ENCODE measurements around the gene UTP4. TPM values are rescaled to one million over a fixed set of nuclear protein-coding genes. Genes with fewer than 3 reads are reported as not detected.
"Not testable (repeated sequence)": the region's sequence is repeated elsewhere in the genome, so short reads cannot be mapped to it uniquely, and the experiment has no call there.

Gene UTP4
- total RNA-seq, 3 donors from 2014 or later: 18.6 to 33.2 (median 24.6) TPM

DNA sequence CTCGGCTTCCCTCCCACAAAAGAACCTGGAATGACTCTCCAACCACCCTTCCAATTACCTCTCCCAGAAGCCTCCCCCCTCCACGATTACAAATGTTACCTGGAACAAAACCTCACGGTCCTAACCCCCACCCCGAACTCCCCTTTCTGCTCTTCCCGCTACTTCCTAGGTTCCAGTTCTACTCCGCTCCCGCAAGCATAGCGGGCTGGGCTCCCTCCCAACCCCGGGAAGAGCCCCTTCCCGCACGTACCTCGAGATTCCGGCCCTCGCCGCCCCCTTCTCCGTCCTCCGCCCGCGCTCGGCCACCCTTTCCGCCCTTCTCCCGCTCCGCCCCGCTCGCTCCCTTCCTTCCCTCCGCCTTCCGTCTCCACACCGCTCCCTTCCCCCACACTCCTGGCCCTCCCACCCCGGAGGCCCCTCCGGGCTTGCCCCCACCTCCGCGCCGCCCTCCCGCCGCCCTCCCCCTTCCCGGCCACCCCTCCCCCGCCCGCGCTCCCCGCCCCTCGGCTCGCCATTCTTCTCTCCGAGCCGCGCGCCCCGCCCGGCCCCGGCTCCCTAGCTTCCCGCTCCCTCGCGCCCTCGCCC lies 518 bp upstream of the UTP4 start:
- intact Hi-C loops (cut with DNase I, micrococcal nuclease): no loop called here

DNA sequence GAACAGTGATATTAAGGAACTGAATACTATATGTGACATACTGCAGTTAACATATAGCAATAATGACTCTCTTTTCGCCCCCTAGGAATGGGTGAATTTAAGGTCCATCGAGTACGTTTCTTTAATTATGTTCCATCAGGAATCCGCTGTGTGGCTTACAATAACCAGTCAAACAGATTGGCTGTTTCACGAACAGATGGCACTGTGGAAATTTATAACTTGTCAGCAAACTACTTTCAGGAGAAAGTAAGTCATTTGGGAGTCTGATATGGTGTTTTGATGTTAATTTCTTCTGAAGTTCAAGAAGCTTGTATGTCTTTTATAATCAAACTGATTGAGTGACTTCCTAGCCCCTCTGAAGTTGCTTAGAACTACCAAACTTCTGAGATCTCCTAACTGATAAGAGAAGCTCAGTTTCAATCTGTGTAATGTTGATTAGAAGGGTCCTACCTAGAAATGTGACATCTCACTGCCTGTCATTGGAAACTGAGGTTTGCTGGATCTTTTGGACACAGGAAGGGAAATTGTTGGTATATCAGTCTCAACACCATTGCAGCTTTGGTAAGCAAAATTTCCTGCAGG lies 1.0 kb downstream of the UTP4 start:
- TF ChIP-seq, protein P1, sequence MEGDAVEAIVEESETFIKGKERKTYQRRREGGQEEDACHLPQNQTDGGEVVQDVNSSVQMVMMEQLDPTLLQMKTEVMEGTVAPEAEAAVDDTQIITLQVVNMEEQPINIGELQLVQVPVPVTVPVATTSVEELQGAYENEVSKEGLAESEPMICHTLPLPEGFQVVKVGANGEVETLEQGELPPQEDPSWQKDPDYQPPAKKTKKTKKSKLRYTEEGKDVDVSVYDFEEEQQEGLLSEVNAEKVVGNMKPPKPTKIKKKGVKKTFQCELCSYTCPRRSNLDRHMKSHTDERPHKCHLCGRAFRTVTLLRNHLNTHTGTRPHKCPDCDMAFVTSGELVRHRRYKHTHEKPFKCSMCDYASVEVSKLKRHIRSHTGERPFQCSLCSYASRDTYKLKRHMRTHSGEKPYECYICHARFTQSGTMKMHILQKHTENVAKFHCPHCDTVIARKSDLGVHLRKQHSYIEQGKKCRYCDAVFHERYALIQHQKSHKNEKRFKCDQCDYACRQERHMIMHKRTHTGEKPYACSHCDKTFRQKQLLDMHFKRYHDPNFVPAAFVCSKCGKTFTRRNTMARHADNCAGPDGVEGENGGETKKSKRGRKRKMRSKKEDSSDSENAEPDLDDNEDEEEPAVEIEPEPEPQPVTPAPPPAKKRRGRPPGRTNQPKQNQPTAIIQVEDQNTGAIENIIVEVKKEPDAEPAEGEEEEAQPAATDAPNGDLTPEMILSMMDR (IDR thresholded peaks at IDR 0.05): no peak
- no peaks in the 10 kb centered on the region for H3K36me3 ChIP-seq (ENCODE audit: low read depth)
- DNase-seq (no peak), ATAC-seq (no peak)
- H3K4me3 ChIP-seq: no peak overlapping the region
- peaks cover 15% of the 10 kb centered on the region for H3K4me1 ChIP-seq (ENCODE audit: low read depth)
- intact Hi-C loops (cut with DNase I, micrococcal nuclease): no loop called here
- no peaks in the 10 kb centered on the region for H3K9me3 ChIP-seq

More for the DNA sequence above, 518 bp upstream of the UTP4 start:
- no peaks in the 10 kb centered on the region for H3K36me3 ChIP-seq (ENCODE audit: low read depth)
- peak overlapping the region; percentile 72 for H3K4me3 ChIP-seq
- ATAC-seq: peak; percentile 81
- peaks cover 15% of the 10 kb centered on the region for H3K4me1 ChIP-seq (ENCODE audit: low read depth)
- DNase-seq: peak; percentile 75 to 87 (median 86)
- TF ChIP-seq, protein P1 (IDR thresholded peaks at IDR 0.05): no peak
- no peaks in the 10 kb centered on the region for H3K9me3 ChIP-seq

DNA sequence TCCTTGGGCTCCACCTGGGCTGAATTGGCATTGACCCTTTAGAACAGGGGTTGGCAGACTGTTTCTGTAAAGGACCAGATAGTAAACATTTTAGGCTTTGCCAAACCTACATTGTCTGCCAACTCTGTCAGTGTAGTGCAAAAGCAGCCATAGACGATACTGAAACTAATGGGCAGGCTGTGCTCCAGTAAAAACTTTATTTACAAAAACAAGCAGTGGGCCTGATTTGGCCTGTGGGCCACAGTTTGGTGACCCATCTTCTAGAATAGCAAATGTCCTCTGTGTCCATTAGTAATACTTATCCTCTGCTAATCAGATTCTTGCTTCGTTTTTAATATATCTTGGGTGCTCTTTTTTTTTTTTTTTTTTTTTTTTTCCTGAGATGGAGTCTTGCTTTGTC lies 6.2 kb downstream of the UTP4 start:
- H3K36me3 ChIP-seq (ENCODE audit: low read depth): peaks cover 2% of the 10 kb centered on the region
- no peak for ATAC-seq
- no peak for DNase-seq
- H3K4me1 ChIP-seq (ENCODE audit: low read depth): peaks cover 9% of the 10 kb centered on the region
- no peaks in the 10 kb centered on the region for H3K9me3 ChIP-seq
- no peak overlapping the region for H3K4me3 ChIP-seq
- TF ChIP-seq, protein P1 (IDR thresholded peaks at IDR 0.05): no peak
- intact Hi-C loops (cut with DNase I, micrococcal nuclease): no loop called here

DNA sequence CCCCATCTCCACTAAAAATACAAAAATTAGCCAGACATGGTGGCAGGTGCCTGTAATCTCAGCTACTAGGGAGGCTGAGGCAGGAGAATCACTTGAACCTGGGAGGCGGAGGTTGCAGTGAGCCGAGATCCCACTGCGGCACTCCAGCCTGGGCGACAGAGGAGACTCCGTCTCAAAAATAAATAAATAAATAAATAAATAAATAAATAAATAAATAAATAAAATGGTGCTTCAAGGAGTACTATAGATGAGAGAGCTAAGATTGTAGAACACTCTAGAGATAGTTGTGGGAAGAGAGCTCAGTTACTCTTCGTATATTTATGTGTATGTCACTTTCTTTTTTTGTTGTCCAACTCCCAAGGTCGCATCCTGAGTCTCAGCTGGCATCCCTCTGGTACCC lies 7.0 kb downstream of the UTP4 start:
- H3K36me3 ChIP-seq (ENCODE audit: low read depth); H3K4me3 ChIP-seq; ATAC-seq; H3K4me1 ChIP-seq (ENCODE audit: low read depth); DNase-seq; intact Hi-C loops (cut with DNase I, micrococcal nuclease); H3K9me3 ChIP-seq: not testable (repeated sequence)

DNA sequence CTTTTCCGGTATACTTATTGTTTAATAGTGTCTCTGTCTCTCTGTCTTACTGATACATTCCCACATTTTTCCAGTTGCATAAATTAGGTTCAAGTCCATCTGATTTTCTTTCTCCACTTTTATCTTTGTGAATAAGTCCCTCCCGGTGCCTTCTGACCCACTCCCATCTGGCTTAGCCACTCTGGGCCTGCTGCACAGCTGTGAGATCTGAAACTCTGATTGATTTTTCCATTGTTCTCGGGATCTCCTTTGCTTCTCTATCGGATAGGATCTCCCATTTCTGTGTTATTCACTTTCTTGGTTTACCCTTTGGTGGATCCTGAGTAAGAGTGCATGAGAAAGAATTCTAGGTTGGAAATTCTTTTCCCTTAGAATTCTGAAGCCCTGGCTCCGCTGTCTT lies 8.6 kb downstream of the UTP4 start:
- DNase-seq (no peak), ATAC-seq (no peak)
- intact Hi-C loops (cut with DNase I, micrococcal nuclease): no loop called here
- Histone ChIP-seq H3K4me1 (ENCODE audit: low read depth) (no peaks in the 10 kb centered on the region), H3K36me3 (ENCODE audit: low read depth) (peaks cover 4% of the 10 kb centered on the region), H3K9me3 (no peaks in the 10 kb centered on the region), H3K4me3 (no peak overlapping the region)
- TF ChIP-seq, protein P1 (IDR thresholded peaks at IDR 0.05): no peak

DNA sequence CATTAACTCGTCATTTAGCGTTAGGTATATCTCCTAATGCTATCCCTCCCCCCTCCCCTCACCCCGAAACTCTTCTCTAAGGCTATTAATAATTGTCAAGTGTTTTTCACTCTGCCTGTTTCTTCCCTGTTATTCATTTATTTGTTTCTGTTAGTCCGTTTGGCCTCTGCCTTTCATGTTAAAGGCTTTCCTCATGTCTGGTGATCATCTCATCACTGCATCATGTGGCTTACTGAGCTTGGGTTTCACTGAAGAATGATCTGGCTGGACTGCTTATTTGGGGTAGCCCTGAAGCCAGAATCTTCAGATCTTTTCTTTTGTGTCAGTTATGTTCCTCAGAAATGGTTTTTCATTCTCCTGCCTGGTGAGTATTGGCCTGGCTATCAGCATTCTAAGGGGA lies 9.5 kb downstream of the UTP4 start:
- intact Hi-C loops (cut with DNase I, micrococcal nuclease): no loop called here
- Histone ChIP-seq H3K4me1 (ENCODE audit: low read depth) (no peaks in the 10 kb centered on the region), H3K4me3 (no peak overlapping the region), H3K36me3 (ENCODE audit: low read depth) (peaks cover 4% of the 10 kb centered on the region), H3K9me3 (no peaks in the 10 kb centered on the region)
- ATAC-seq: no peak
- TF ChIP-seq, protein P1 (IDR thresholded peaks at IDR 0.05): no peak
- no peak for DNase-seq
